COR-L47 (cell line): ENCODE measurements around the gene SLC29A3.

Experiments used
- DNase-seq: peaks from one replicate; lab custom pipeline; 2025; lab: John Stamatoyannopoulos, UW

The SLC29A3 gene

GRCh38 chr10:71392791-71393781, 74.0 kb downstream of the SLC29A3 start:
- DNase-seq = no peak

GRCh38 chr10:71393841-71394475, 74.9 kb downstream of the SLC29A3 start:
- DNase-seq = no peak

- no peak for DNase-seq
These were observed 76.0 kb downstream of the SLC29A3 start for GRCh38 chr10:71394926-71395562.

- DNase-seq = no peak
These were observed 76.6 kb downstream of the SLC29A3 start for GRCh38 chr10:71395621-71396020.

- peak; percentile 56 for DNase-seq
These were observed 77.1 kb downstream of the SLC29A3 start for GRCh38 chr10:71396084-71396710.

- DNase-seq = no peak
These were observed 77.7 kb downstream of the SLC29A3 start, which contains the start of gene CDH23 for GRCh38 chr10:71396711-71397295. Gene CDH23 (plus strand): TSS chr10:71396920. CDS start chr10:71439832, 42,912 bp downstream.

- no peak for DNase-seq
These were observed 78.5 kb downstream of the SLC29A3 start for GRCh38 chr10:71397296-71398212.

- DNase-seq = no peak
These were observed 79.9 kb downstream of the SLC29A3 start for GRCh38 chr10:71398976-71399375.

GRCh38 chr10:71399946-71400345, 80.9 kb downstream of the SLC29A3 start:
- no peak for DNase-seq

- DNase-seq = no peak
These were observed 82.0 kb downstream of the SLC29A3 start for GRCh38 chr10:71401056-71401455.

- DNase-seq = no peak
These were observed 82.9 kb downstream of the SLC29A3 start for GRCh38 chr10:71402005-71402404.

- no peak for DNase-seq
These were observed 85.6 kb downstream of the SLC29A3 start for GRCh38 chr10:71404503-71405295.

GRCh38 chr10:71406878-71407277, 87.8 kb downstream of the SLC29A3 start:
- no peak for DNase-seq

- DNase-seq = no peak
These were observed 89.6 kb downstream of the SLC29A3 start for GRCh38 chr10:71408436-71409225.

GRCh38 chr10:71409516-71410104, 90.6 kb downstream of the SLC29A3 start:
- no peak for DNase-seq
